ENCODE results near the gene TNS3. TPM values are rescaled to one million over a fixed set of nuclear protein-coding genes. Genes with fewer than 3 reads are reported as not detected.

TNS3 gene
- total RNA-seq, 2 experiments from 2014 or later = 0.11 TPM

- CTCF ChIA-PET = no interaction called here
- Mint-ChIP-seq H3K27ac (no peak overlapping the region), H3K4me3 (no peak overlapping the region), H3K4me1 (no peaks in the 10 kb centered on the region), H3K36me3 (ENCODE audit: low read depth) (no peaks in the 10 kb centered on the region), H3K9me3 (ENCODE audit: low read depth) (no peaks in the 10 kb centered on the region), H3K27me3 (no peaks in the 10 kb centered on the region)
- POLR2A ChIA-PET = no interaction called here
- DNase-seq = no peak
- intact Hi-C loops (cut with DNase I, micrococcal nuclease) = no loop called here
- ATAC-seq = no peak
Measured at GRCh38 chr7:47299496-47299895, 282.4 kb downstream of the TNS3 start.

GRCh38 chr7:47298636-47299035 lies 283.3 kb downstream of the TNS3 start:
- Mint-ChIP-seq H3K9me3 (ENCODE audit: low read depth) (no peaks in the 10 kb centered on the region), H3K4me1 (no peaks in the 10 kb centered on the region), H3K27me3 (no peaks in the 10 kb centered on the region), H3K4me3 (no peak overlapping the region), H3K27ac (no peak overlapping the region), H3K36me3 (ENCODE audit: low read depth) (no peaks in the 10 kb centered on the region)
- POLR2A ChIA-PET = no interaction called here
- ATAC-seq = no peak
- DNase-seq = no peak
- CTCF ChIA-PET = interaction anchor here (0.6 kb wide), 1 partner anchor 66 kb away, joined by 3 read pairs; no protein-coding TSS in a partner anchor
- intact Hi-C loops (cut with DNase I, micrococcal nuclease) = no loop called here

DNA sequence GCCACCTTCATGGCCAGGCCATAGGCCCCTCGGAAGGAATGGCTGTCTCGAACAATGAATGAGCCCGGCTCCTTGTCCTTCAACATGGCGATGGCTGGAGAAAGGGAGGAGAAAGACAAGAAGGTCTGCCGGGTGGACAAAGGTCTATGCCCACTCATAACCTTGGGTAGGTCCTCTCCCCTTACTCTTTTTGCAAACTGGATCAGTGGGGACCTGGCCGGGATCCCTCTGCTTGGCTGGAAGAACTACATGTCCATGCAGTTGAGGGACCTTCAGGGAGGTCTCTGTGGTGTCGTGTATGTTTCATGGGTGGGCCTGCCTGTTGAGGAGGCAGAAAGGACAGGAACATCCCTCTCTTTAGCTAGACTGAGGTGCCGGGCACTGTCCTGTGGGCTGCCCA lies 284.8 kb downstream of the TNS3 start:
- H3K4me3 Mint-ChIP-seq = no peak overlapping the region
- DNase-seq (no peak), ATAC-seq (no peak)
- no peaks in the 10 kb centered on the region for H3K9me3 Mint-ChIP-seq (ENCODE audit: low read depth)
- POLR2A ChIA-PET = no interaction called here
- no peaks in the 10 kb centered on the region for H3K4me1 Mint-ChIP-seq
- no peaks in the 10 kb centered on the region for H3K36me3 Mint-ChIP-seq (ENCODE audit: low read depth)
- no peak overlapping the region for H3K27ac Mint-ChIP-seq
- H3K27me3 Mint-ChIP-seq = no peaks in the 10 kb centered on the region
- CTCF ChIA-PET = no interaction called here
- intact Hi-C loops (cut with DNase I, micrococcal nuclease) = no loop called here

DNA sequence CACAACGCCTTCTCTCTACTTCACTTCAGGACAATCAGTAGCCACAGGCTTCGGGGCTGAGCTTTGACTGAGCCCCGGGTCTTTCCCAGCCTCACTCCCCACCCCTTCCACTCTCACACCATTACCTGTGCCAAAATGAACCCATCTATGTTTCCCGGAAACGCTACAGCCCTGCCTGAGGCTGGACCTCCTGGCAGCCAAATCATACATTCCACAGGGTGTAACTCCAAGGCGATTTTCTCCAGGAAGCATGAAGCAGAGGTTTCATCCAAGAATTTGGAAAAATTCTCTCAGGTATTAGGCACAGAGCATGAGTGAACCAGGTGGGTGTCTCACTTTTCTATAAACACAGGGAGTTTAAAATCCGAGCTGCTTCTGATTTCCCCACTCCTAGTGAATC lies 286.3 kb downstream of the TNS3 start:
- no peaks in the 10 kb centered on the region for H3K9me3 Mint-ChIP-seq (ENCODE audit: low read depth)
- ATAC-seq = no peak
- no peak for DNase-seq
- intact Hi-C loops (cut with DNase I, micrococcal nuclease) = no loop called here
- no peaks in the 10 kb centered on the region for H3K27me3 Mint-ChIP-seq
- H3K27ac Mint-ChIP-seq = no peak overlapping the region
- peaks cover 14% of the 10 kb centered on the region for H3K4me1 Mint-ChIP-seq
- ChIA-PET CTCF (no interaction called here), POLR2A (no interaction called here)
- H3K4me3 Mint-ChIP-seq = no peak overlapping the region
- no peaks in the 10 kb centered on the region for H3K36me3 Mint-ChIP-seq (ENCODE audit: low read depth)

GRCh38 chr7:47294556-47295222 lies 287.2 kb downstream of the TNS3 start:
- ChIA-PET POLR2A (no interaction called here), CTCF (no interaction called here)
- H3K9me3 Mint-ChIP-seq (ENCODE audit: low read depth) = no peaks in the 10 kb centered on the region
- ATAC-seq (no peak), DNase-seq (no peak)
- intact Hi-C loops (cut with DNase I, micrococcal nuclease) = loop anchor here in 1 of 2 experiments (5.0 kb wide), 1 partner anchor 188 kb away; no protein-coding TSS in a partner anchor
- H3K36me3 Mint-ChIP-seq (ENCODE audit: low read depth) = no peaks in the 10 kb centered on the region
- H3K4me3 Mint-ChIP-seq = no peak overlapping the region
- H3K27me3 Mint-ChIP-seq = no peaks in the 10 kb centered on the region
- peaks cover 16% of the 10 kb centered on the region for H3K4me1 Mint-ChIP-seq
- no peak overlapping the region for H3K27ac Mint-ChIP-seq

DNA sequence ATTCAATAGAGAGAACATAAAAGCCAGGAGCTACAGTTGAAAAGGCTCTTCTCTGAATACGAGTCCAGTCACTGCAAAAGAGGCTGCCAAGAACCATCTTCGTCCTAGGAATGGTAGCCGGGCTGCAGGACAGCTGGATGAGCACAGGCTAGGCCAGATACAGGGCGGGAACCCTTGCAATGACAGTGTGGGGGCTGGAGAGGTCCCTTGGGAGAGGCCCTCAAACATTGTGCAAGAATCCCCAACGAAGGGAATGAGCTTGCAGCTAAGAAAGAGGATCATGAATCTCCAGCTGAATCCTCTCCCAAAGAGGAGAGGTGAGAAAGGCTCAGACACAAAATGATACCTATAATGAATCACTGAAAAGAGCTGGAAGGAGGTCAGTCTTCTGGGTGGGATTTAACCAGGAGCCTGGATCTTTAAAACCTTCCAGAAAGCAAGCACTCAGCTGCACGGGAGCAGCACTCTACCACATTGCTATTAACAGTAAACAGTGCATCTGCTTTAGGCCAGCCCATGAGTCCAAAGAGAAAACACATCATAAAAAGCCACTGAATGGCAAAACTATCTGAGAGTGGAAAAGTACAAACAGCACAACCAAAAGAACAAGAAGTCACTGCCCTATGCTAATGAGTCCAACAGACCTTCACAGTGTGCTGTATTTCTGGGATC lies 287.9 kb downstream of the TNS3 start:
- ChIA-PET POLR2A (no interaction called here), CTCF (no interaction called here)
- ATAC-seq (no peak), DNase-seq (no peak)
- Mint-ChIP-seq H3K36me3 (ENCODE audit: low read depth) (no peaks in the 10 kb centered on the region), H3K4me3 (no peak overlapping the region), H3K27me3 (no peaks in the 10 kb centered on the region), H3K9me3 (ENCODE audit: low read depth) (no peaks in the 10 kb centered on the region), H3K4me1 (peaks cover 16% of the 10 kb centered on the region), H3K27ac (no peak overlapping the region)
- intact Hi-C loops (cut with DNase I, micrococcal nuclease) = loop anchor here in 1 of 2 experiments (5.0 kb wide), 1 partner anchor 188 kb away; no protein-coding TSS in a partner anchor

DNA sequence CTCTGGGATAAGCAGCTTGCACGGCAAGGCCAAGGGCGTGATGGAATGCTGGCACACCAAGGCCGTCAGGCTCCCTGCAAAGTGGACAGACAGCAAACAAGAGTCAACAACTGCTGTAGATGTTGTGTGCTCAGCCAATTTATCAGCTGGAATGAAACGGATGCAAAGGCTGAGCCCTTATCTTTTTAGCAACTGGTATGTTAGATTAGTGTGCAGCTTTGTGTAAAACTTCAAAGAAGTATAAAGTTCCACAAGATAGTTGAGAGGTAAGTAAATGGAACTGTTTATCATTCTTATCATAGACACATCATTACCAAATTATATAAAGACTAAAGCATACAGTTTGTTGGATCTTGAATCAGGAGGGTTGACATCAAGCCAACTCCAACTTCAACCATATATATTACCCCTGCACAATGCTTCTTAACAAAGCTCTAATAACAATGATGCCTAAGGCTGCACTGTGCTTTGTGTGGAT lies 289.0 kb downstream of the TNS3 start:
- no peak overlapping the region for H3K4me3 Mint-ChIP-seq
- H3K27me3 Mint-ChIP-seq = no peaks in the 10 kb centered on the region
- no peak for ATAC-seq
- peaks cover 16% of the 10 kb centered on the region for H3K4me1 Mint-ChIP-seq
- DNase-seq = no peak
- H3K36me3 Mint-ChIP-seq (ENCODE audit: low read depth) = no peaks in the 10 kb centered on the region
- CTCF ChIA-PET = no interaction called here
- no peak overlapping the region for H3K27ac Mint-ChIP-seq
- no peaks in the 10 kb centered on the region for H3K9me3 Mint-ChIP-seq (ENCODE audit: low read depth)
- POLR2A ChIA-PET = no interaction called here
- intact Hi-C loops (cut with DNase I, micrococcal nuclease) = loop anchor here in 1 of 2 experiments (5.0 kb wide), 1 partner anchor 189 kb away; no protein-coding TSS in a partner anchor

DNA sequence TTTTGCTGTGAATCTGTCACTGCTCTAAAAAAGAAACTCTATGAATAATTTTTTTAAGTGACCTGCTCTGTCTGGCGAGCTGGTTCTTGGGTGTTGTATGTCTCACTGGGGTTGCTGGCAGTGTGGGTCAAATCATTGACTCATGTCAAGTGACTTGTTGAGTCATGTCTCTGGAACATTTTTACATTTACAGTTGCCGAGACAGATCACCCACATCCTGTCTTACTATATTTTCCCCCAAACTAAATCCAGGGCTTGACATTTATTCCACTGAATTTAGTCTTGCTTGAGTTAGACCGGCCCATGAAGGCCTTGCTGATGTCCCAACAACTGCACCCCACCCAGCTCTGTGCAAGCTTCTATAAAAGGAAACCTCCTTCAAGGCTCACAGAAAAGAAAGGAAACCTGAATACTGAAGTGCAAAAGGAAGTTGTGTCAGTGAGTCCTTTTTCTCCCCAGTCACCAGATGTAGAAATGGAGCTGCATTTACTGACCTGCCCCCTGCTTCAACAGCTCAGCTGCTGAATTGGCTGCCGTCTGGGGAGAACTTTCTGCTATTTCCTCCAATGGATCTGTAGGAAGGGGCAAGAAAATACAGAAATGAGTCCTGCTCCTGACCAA lies 290.3 kb downstream of the TNS3 start:
- peak; percentile 93 for ATAC-seq
- no peaks in the 10 kb centered on the region for H3K27me3 Mint-ChIP-seq
- H3K4me3 Mint-ChIP-seq = peak overlapping the region; percentile 12
- DNase-seq = peak; percentile 54
- H3K4me1 Mint-ChIP-seq = peaks cover 16% of the 10 kb centered on the region
- intact Hi-C loops (cut with DNase I, micrococcal nuclease) = loop anchor here (1.0 to 5.0 kb wide), 4 partner anchors 19 to 191 kb away; no protein-coding TSS in a partner anchor
- peak overlapping the region; percentile 55 for H3K27ac Mint-ChIP-seq
- H3K36me3 Mint-ChIP-seq (ENCODE audit: low read depth) = no peaks in the 10 kb centered on the region
- ChIA-PET CTCF (interaction anchor here (0.6 to 0.9 kb wide), 3 partner anchors 14 to 34 kb away, joined by 3 to 4 read pairs (median 3); no protein-coding TSS in a partner anchor), POLR2A (no interaction called here)
- H3K9me3 Mint-ChIP-seq (ENCODE audit: low read depth) = no peaks in the 10 kb centered on the region

DNA sequence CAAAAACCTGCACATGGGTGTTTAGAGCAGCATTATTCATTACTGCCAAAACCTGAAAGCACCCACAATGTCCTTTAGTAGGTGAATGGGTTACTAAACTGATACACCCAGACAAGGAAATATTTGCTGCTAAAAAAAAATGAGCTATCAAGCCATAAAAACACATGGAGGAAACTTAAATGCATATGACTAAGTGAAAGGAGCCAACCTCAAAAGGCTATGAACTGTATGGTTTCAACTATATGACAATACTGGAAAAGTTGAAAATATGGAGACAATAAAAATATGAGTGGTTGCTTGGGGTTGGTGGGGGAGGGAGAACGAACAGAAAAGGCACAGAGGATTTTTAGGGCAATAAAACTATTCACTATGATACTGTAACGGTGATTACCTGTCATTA lies 291.0 kb downstream of the TNS3 start:
- Mint-ChIP-seq H3K4me1 (peaks cover 16% of the 10 kb centered on the region), H3K27me3 (no peaks in the 10 kb centered on the region), H3K36me3 (ENCODE audit: low read depth) (no peaks in the 10 kb centered on the region), H3K27ac (peak overlapping the region; percentile 64), H3K4me3 (no peak overlapping the region), H3K9me3 (ENCODE audit: low read depth) (no peaks in the 10 kb centered on the region)
- intact Hi-C loops (cut with DNase I, micrococcal nuclease) = loop anchor here (1.0 to 5.0 kb wide), 4 partner anchors 20 to 191 kb away; no protein-coding TSS in a partner anchor
- POLR2A ChIA-PET = no interaction called here
- CTCF ChIA-PET = interaction anchor here (0.6 to 0.9 kb wide), 2 partner anchors 13 to 33 kb away, joined by 3 to 4 read pairs; no protein-coding TSS in a partner anchor
- no peak for DNase-seq
- peak; percentile 38 for ATAC-seq

- POLR2A ChIA-PET = no interaction called here
- Mint-ChIP-seq H3K9me3 (ENCODE audit: low read depth) (no peaks in the 10 kb centered on the region), H3K4me3 (no peak overlapping the region), H3K36me3 (ENCODE audit: low read depth) (no peaks in the 10 kb centered on the region), H3K27me3 (no peaks in the 10 kb centered on the region), H3K27ac (no peak overlapping the region), H3K4me1 (peaks cover 16% of the 10 kb centered on the region)
- DNase-seq = no peak
- CTCF ChIA-PET = interaction anchor here (0.9 kb wide), 1 partner anchor 13 kb away, joined by 3 read pairs; no protein-coding TSS in a partner anchor
- intact Hi-C loops (cut with DNase I, micrococcal nuclease) = loop anchor here (2.0 to 5.0 kb wide), 3 partner anchors 20 to 192 kb away; no protein-coding TSS in a partner anchor
- no peak for ATAC-seq
Measured at GRCh38 chr7:47290466-47290865, 291.4 kb downstream of the TNS3 start.

DNA sequence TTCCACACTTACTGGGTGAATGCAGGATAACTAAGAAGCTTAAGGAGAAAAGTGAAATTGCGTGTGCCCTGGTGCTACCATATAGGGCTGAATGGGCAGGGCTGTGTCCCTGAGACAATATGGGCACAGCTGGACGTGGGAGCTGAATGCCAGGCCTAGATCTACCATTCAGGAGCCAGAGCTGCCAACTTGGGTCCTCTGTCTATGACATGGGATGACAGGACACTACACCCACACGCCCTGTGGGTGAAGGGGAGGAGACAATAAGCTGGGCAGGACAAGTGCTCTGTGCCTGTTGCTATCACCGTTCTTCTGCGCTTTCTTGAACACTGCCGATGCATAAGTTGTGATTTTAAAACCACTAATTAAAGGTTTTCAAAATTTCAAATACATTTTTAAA lies 293.9 kb downstream of the TNS3 start:
- Mint-ChIP-seq H3K4me1 (peaks cover 16% of the 10 kb centered on the region), H3K36me3 (ENCODE audit: low read depth) (no peaks in the 10 kb centered on the region), H3K27me3 (no peaks in the 10 kb centered on the region), H3K9me3 (ENCODE audit: low read depth) (peaks cover 2% of the 10 kb centered on the region), H3K4me3 (no peak overlapping the region), H3K27ac (no peak overlapping the region)
- intact Hi-C loops (cut with DNase I, micrococcal nuclease) = no loop called here
- ATAC-seq (no peak), DNase-seq (no peak)
- CTCF ChIA-PET = interaction anchor here (1.5 kb wide), 1 partner anchor 22 kb away, joined by 4 read pairs; no protein-coding TSS in a partner anchor
- POLR2A ChIA-PET = interaction anchor here (0.6 kb wide), 1 partner anchor 28 kb away, joined by 8 read pairs; no protein-coding TSS in a partner anchor
